C4-2B (cell line): ENCODE data around the gene TVP23A.

Experiments
- H3K27ac ChIP-seq: fragments of 450-650 bp; 2 replicates; pipeline ENCODE4 v1.5.1; 2017
- ZFX ChIP-seq: fragments of 450-650 bp; IDR thresholded peaks from 2 replicates; pipeline ENCODE4 v1.6.1; 2017
- TF ChIP-seq, protein P1 (sequence below): fragments of 450-650 bp; conservative IDR thresholded peaks from 2 replicates; pipeline ENCODE4 v1.5.1; 2017; ENCODE audit warnings: mild to moderate bottlenecking

TVP23A gene

DNA sequence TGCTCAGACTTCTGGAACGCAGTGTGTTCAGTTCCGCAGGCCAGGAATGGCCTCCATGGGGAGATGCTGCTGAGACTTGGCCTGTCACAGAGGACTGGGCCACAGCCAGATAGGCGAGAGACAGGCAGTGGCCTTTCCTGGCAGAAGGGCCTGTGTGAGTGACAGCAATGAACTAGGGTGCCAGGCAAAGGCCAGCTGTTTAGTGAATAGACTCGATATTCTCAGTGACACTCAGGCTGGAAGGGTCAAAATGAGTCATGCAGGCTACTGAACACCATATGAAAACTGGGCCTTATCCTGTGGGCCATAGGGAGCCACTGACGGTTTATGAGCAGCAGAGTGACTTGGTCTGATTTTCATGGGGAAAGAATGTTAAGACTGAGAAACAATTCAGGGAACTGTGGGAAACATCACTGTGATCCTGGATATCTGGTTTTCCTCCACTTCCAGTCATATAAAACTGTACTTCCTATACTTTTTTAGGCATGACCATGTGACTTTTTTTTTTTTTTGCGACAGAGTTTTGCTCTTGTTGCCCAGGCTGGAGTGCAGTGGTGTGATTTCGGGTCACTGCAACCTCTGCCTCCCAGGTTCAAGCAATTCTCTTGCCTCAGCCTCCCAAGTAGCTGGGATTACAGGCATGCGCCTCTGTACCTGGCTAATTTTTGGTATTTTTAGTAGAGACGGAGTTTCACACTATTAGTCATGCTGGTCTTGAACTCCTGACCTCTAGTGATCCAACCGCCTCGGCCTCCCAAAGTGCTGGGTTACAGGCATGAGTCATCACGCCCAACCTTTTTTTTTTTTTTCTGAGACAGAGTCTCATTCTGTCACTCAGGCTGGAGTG lies 80.1 kb downstream of the TVP23A start:
- no peak overlapping the region for H3K27ac ChIP-seq
- TF ChIP-seq, protein P1, sequence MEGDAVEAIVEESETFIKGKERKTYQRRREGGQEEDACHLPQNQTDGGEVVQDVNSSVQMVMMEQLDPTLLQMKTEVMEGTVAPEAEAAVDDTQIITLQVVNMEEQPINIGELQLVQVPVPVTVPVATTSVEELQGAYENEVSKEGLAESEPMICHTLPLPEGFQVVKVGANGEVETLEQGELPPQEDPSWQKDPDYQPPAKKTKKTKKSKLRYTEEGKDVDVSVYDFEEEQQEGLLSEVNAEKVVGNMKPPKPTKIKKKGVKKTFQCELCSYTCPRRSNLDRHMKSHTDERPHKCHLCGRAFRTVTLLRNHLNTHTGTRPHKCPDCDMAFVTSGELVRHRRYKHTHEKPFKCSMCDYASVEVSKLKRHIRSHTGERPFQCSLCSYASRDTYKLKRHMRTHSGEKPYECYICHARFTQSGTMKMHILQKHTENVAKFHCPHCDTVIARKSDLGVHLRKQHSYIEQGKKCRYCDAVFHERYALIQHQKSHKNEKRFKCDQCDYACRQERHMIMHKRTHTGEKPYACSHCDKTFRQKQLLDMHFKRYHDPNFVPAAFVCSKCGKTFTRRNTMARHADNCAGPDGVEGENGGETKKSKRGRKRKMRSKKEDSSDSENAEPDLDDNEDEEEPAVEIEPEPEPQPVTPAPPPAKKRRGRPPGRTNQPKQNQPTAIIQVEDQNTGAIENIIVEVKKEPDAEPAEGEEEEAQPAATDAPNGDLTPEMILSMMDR = no peak
- TF ChIP-seq ZFX = no peak

DNA sequence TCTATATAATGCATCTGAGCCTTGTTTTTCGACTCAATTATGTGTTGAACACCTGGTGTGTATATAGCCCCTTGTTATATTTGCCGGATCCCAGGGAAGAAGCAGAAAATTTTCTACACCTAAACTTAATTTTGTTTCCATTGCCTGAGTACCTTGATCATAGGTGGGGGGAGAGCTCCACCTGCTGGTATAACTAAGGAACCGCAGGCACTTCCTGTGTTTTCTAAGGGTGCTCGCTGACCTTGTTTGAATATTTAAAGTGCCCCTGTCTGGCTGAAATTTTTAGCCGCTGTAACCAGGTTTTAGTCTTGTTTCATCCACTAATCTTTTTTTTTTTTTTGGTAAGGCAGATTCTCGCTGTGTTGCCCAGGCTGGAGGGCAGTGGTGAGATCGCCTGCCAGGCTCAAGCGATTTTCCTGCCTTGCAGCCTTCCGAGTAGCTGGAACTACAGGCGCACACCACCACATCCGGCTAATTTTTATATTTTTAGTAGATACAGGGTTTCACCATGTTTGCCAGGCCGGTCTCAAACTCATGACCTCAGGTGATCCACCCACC lies 81.4 kb downstream of the TVP23A start:
- peak overlapping the region; percentile 22; the same call in 1 of the 2 replicates for H3K27ac ChIP-seq
- TF ChIP-seq, protein P1 = peak; percentile 93
- no peak for TF ChIP-seq ZFX

DNA sequence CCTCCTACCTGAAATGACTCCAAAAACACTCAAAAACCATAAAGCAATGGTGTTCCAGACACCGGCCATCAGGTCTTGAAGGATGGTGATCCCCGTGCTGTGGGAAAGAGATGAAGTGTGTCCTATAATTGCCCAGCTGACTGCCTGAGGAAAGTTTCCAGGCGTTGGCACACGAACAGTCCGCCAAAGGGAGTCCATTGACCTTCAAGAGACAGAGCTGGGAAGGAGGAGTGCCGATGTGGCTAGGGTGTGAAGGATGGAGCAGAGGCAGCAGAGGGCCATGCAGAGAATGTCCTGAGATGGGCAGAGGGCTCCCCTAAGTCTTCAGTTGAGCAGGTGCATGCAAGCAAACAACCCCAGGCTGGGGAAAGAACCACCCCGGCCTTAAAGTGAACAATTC lies 86.8 kb downstream of the TVP23A start:
- TF ChIP-seq, protein P1 = no peak
- no peak for TF ChIP-seq ZFX
- H3K27ac ChIP-seq = no peak overlapping the region

DNA sequence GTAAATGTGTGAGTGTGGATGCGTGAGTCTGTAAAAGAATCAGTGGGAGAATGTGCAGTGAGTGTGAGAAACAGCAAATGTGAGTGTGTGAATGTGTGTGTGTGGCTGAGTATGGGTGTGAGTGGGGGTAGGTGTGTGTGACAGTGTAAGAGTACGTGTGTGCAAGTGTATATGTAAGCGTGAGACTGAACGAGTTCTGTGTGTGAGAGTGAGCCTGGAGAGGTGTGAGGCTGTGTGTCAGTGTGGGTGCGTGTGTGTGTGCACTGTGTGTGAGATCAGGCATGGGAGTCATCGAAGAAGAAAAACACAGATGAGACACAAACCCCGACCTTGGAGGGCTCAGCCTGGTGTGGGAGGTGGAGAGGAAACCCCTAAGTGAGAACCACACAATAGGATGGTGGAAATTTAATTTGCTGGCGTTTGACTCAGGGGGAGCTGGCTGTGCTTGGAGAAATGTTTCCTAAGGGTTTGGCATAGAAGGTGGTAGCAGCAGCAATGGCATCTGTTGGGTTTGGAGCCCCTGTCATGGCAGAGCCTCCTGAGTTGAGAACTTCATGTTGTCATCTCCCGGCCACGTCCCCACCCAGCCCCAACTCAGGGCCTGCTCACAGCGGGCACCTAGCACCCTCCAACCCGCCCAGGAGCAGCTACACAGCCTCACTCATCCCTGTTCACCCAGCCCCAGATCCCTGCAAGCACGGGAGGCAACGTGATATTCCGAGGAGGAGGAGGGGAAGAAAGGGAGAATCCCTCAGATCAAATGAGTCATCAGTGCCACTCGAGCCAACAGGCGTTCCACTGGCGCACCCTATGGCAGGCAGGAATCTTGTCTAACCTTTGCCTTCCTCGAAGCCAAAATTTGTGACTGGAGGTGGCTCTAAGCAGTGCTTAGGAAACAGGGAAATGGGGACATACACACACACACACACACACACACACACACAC lies 89.2 kb downstream of the TVP23A start:
- H3K27ac ChIP-seq = no peak overlapping the region
- TF ChIP-seq ZFX = no peak
- TF ChIP-seq, protein P1 = no peak

DNA sequence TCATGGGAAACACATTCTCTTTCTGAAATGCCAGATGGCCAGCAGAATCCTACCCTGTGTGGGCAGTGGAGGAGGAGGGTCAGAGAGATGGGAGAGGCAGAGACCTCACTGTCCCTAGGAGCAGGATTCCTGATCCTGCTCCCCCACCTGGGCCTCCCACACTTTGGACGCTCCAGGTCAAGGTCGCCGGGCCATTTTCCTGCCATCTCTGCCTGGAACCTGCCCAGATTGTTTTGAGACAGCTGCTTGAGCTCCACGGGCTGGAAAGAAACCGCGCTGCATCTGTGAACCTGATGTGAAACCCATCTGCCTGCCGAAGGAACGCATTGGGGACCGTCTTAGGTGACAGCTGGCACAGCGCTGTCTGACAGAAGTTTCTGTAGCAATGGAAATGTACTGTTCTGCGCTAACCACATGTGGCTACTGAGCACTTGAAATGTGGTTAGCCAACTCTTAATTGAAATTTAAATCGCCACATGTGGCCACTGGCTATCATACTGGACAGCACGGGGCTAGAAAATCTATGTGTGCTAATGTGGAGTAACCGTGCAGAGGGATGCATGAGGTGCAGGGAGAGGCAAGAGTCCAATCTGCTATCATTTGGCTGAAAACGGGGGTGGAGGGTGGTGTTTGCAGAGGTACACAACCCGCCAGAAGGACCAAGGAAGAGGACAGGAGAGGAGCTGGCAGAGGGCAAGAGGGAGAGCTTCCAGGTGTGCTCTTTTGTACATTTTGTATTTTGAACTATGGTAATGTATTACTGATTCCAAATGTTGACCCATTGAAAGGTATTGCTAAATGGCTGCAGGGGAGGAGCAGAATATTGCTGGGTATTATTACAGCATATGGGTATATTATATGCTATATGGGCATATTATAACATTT lies 90.3 kb downstream of the TVP23A start:
- TF ChIP-seq ZFX = no peak
- TF ChIP-seq, protein P1 = no peak
- H3K27ac ChIP-seq = no peak overlapping the region
